ENCODE data around the gene TEX2.

GRCh38 chr17:64282753-64283080 lies 19.7 kb upstream of the TEX2 start:
- TF ChIP-seq, protein P1, sequence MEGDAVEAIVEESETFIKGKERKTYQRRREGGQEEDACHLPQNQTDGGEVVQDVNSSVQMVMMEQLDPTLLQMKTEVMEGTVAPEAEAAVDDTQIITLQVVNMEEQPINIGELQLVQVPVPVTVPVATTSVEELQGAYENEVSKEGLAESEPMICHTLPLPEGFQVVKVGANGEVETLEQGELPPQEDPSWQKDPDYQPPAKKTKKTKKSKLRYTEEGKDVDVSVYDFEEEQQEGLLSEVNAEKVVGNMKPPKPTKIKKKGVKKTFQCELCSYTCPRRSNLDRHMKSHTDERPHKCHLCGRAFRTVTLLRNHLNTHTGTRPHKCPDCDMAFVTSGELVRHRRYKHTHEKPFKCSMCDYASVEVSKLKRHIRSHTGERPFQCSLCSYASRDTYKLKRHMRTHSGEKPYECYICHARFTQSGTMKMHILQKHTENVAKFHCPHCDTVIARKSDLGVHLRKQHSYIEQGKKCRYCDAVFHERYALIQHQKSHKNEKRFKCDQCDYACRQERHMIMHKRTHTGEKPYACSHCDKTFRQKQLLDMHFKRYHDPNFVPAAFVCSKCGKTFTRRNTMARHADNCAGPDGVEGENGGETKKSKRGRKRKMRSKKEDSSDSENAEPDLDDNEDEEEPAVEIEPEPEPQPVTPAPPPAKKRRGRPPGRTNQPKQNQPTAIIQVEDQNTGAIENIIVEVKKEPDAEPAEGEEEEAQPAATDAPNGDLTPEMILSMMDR (IDR thresholded peaks at IDR 0.05; ENCODE audit: insufficient read depth, low read length), result no peak
- TF ChIP-seq POLR2AphosphoS5 (IDR thresholded peaks at IDR 0.05; ENCODE audit: low read depth), result no peak
- TF ChIP-seq, protein P2, sequence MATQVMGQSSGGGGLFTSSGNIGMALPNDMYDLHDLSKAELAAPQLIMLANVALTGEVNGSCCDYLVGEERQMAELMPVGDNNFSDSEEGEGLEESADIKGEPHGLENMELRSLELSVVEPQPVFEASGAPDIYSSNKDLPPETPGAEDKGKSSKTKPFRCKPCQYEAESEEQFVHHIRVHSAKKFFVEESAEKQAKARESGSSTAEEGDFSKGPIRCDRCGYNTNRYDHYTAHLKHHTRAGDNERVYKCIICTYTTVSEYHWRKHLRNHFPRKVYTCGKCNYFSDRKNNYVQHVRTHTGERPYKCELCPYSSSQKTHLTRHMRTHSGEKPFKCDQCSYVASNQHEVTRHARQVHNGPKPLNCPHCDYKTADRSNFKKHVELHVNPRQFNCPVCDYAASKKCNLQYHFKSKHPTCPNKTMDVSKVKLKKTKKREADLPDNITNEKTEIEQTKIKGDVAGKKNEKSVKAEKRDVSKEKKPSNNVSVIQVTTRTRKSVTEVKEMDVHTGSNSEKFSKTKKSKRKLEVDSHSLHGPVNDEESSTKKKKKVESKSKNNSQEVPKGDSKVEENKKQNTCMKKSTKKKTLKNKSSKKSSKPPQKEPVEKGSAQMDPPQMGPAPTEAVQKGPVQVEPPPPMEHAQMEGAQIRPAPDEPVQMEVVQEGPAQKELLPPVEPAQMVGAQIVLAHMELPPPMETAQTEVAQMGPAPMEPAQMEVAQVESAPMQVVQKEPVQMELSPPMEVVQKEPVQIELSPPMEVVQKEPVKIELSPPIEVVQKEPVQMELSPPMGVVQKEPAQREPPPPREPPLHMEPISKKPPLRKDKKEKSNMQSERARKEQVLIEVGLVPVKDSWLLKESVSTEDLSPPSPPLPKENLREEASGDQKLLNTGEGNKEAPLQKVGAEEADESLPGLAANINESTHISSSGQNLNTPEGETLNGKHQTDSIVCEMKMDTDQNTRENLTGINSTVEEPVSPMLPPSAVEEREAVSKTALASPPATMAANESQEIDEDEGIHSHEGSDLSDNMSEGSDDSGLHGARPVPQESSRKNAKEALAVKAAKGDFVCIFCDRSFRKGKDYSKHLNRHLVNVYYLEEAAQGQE (IDR thresholded peaks at IDR 0.05; ENCODE audit: insufficient replicate concordance, low read depth), result no peak
- TF ChIP-seq GABPA (IDR thresholded peaks at IDR 0.05; ENCODE audit: low read depth), result no peak
- TF ChIP-seq SPI1 (IDR thresholded peaks at IDR 0.05; ENCODE audit: borderline replicate concordance, low read depth), result no peak

Data from HL-60 (cell line).